H1 (cell line): ENCODE measurements around the gene CABCOCO1. TPM values are rescaled to one million over a fixed set of nuclear protein-coding genes. Genes with fewer than 3 reads are reported as not detected.

Experiments used
- CTCF ChIA-PET: fragments of 300-600 bp; sonication (Branson Sonifier 250); formaldehyde crosslinking; loops from one replicate; lab custom pipeline; 2021; ENCODE audit not compliant: partially characterized antibody; lab: Charles Lee
- POLR2A ChIA-PET: fragments of 300-600 bp; sonication (Branson Sonifier 250); formaldehyde crosslinking; loops from one replicate; lab custom pipeline; 2021; ENCODE audit warnings: inconsistent platforms; ENCODE audit not compliant: partially characterized antibody; lab: Charles Lee
- DNase-seq, 2 experiments: peaks; one replicate each; pipeline versions ENCODE4 v3.0.0 to v3.0.0-alpha.2; 2010 to 2022; ENCODE audit warnings: low spot score in 2 of 2, low read depth in 1 of 2, mixed read lengths in 1 of 2
- FAIRE-seq: peaks from 2 replicates; lab custom pipeline; 2011; peaks lifted over from hg19 to GRCh38; lab: Jason Lieb, UNC
- H2AFZ ChIP-seq: 2 replicates; pipeline ENCODE4 v1.8.1; 2012; ENCODE audit warnings: low read length, inconsistent platforms
- H2AK5ac ChIP-seq: 2 replicates; pipeline ENCODE4 v1.6.1; 2013; ENCODE audit warnings: low read depth, low read length
- H2BK120ac ChIP-seq: replicated peaks from 2 replicates; pipeline ENCODE3; 2013; ENCODE audit warnings: low read depth, low read length, inconsistent platforms
- H2BK12ac ChIP-seq: 2 replicates; pipeline ENCODE4 v1.6.1; 2013; ENCODE audit warnings: low read depth, low read length
- H2BK15ac ChIP-seq: 2 replicates; pipeline ENCODE4 v1.6.1; 2013; ENCODE audit warnings: low read length
- H2BK20ac ChIP-seq: 2 replicates; pipeline ENCODE4 v1.6.1; 2013; ENCODE audit warnings: low read length
- H2BK5ac ChIP-seq: 2 replicates; pipeline ENCODE4 v1.6.1; 2013; ENCODE audit warnings: low read depth, low read length
- H3K14ac ChIP-seq: 2 replicates; pipeline ENCODE4 v1.6.1; 2013; ENCODE audit warnings: inconsistent platforms; ENCODE audit not compliant: insufficient read length
- H3K18ac ChIP-seq: 2 replicates; pipeline ENCODE4 v1.6.1; 2013; ENCODE audit warnings: low read length; ENCODE audit errors: extremely low read depth
- H3K23ac ChIP-seq: 2 replicates; pipeline ENCODE4 v1.6.1; 2013; ENCODE audit warnings: inconsistent platforms; ENCODE audit not compliant: insufficient read length
- H3K23me2 ChIP-seq: 2 replicates; pipeline ENCODE4 v1.6.1; 2013; ENCODE audit warnings: low read depth, low read length
- H3K27ac ChIP-seq: 2 replicates; pipeline ENCODE4 v1.6.1; 2011; ENCODE audit warnings: low read depth, low read length, inconsistent platforms
- H3K27me3 ChIP-seq, 4 experiments: replicated peaks in 1 of 4; 1 replicate in 1 of 4; 2 replicates in 3 of 4; pipeline versions ENCODE4 v1.6.1 to v1.8.1; 2011 to 2013; ENCODE audit warnings: low read length in 3 of 4, mild to moderate bottlenecking in 3 of 4, inconsistent platforms in 2 of 4, mixed read lengths in 2 of 4, moderate library complexity in 1 of 4; ENCODE audit not compliant: control insufficient read depth in 3 of 4, insufficient read depth in 3 of 4; ENCODE audit errors: extremely low read depth in 1 of 4
- H3K36me3 ChIP-seq, 4 experiments: 2 replicates each; pipeline versions ENCODE4 v1.6.1 to v1.8.1; 2011 to 2013; ENCODE audit warnings: mild to moderate bottlenecking in 4 of 4, low read length in 3 of 4, moderate library complexity in 2 of 4, control low read depth in 1 of 4, inconsistent platforms in 1 of 4; ENCODE audit not compliant: insufficient read depth in 4 of 4, control insufficient read depth in 2 of 4
- H3K4ac ChIP-seq: replicated peaks from 2 replicates; pipeline ENCODE3; 2013; ENCODE audit warnings: low read length, low read depth, mixed read lengths, inconsistent platforms; ENCODE audit not compliant: insufficient read length
- H3K4me1 ChIP-seq, 4 experiments: replicated peaks in 1 of 4; 1 replicate in 1 of 4; 2 replicates in 3 of 4; pipeline versions ENCODE4 v1.6.1 to v1.8.1; 2011 to 2013; ENCODE audit warnings: low read length in 3 of 4, inconsistent platforms in 2 of 4, mixed read lengths in 1 of 4; ENCODE audit not compliant: insufficient read depth in 4 of 4, control insufficient read depth in 3 of 4
- H3K4me2 ChIP-seq, 2 experiments: 2 replicates each; pipeline versions ENCODE4 v1.6.1 to v1.8.1; 2011 to 2013; ENCODE audit warnings: low read depth in 2 of 2, low read length in 2 of 2, control low read depth in 1 of 2, inconsistent platforms in 1 of 2, mild to moderate bottlenecking in 1 of 2; ENCODE audit not compliant: insufficient read depth in 1 of 2
- H3K4me3 ChIP-seq, 4 experiments: fragments of 200-600, 300-600 bp in 1 of 4; sonication (generic), shearing (Covaris generic), sonication (Bioruptor Twin) in 1 of 4; 2 replicates each; pipeline versions ENCODE4 v1.5.1 to v1.8.1; 2011 to 2016; ENCODE audit warnings: low read length in 4 of 4, low read depth in 3 of 4, control low read depth in 2 of 4, inconsistent platforms in 2 of 4, mild to moderate bottlenecking in 2 of 4, mixed read lengths in 1 of 4, moderate library complexity in 1 of 4; ENCODE audit not compliant: insufficient read depth in 2 of 4; ENCODE audit errors: extremely low read depth in 1 of 4
- H3K56ac ChIP-seq: replicated peaks from 2 replicates; pipeline ENCODE3; 2013; ENCODE audit warnings: low read depth, mild to moderate bottlenecking, mixed read lengths, low read length, inconsistent platforms; ENCODE audit not compliant: insufficient read length
- H3K79me1 ChIP-seq: 2 replicates; pipeline ENCODE4 v1.6.1; 2013; ENCODE audit warnings: low read depth, low read length, control low read depth
- H3K79me2 ChIP-seq, 2 experiments: 2 replicates each; pipeline versions ENCODE4 v1.6.1 to v1.8.1; 2012 to 2013; ENCODE audit warnings: low read length in 2 of 2, mild to moderate bottlenecking in 2 of 2, inconsistent platforms in 1 of 2; ENCODE audit not compliant: insufficient read depth in 2 of 2, control insufficient read depth in 1 of 2
- H3K9ac ChIP-seq, 4 experiments: replicated peaks in 1 of 4; 1 replicate in 1 of 4; 2 replicates in 3 of 4; pipeline versions ENCODE4 v1.6.1 to v1.8.1; 2011 to 2013; ENCODE audit warnings: low read depth in 3 of 4, low read length in 3 of 4, control low read depth in 2 of 4, mild to moderate bottlenecking in 2 of 4, moderate library complexity in 2 of 4, inconsistent platforms in 1 of 4; ENCODE audit errors: extremely low read depth in 1 of 4
- H3K9me3 ChIP-seq, 2 experiments: 2 replicates each; pipeline versions ENCODE4 v1.6.1 to v1.8.1; 2012 to 2013; ENCODE audit warnings: mild to moderate bottlenecking in 2 of 2, moderate library complexity in 2 of 2, control low read depth in 1 of 2, inconsistent platforms in 1 of 2, low read depth in 1 of 2, low read length in 1 of 2, mixed read lengths in 1 of 2; ENCODE audit not compliant: insufficient read depth in 2 of 2
- H4K20me1 ChIP-seq, 2 experiments: replicated peaks in 1 of 2; 2 replicates each; pipeline versions ENCODE3 to v1.8.1; 2011 to 2013; ENCODE audit warnings: inconsistent platforms in 2 of 2, low read length in 2 of 2, mild to moderate bottlenecking in 1 of 2; ENCODE audit not compliant: insufficient read depth in 2 of 2, control insufficient read depth in 1 of 2
- H4K5ac ChIP-seq: 2 replicates; pipeline ENCODE4 v1.6.1; 2013; ENCODE audit warnings: low read length, low read depth, mixed read lengths, inconsistent platforms; ENCODE audit not compliant: insufficient read length
- H4K8ac ChIP-seq: 2 replicates; pipeline ENCODE4 v1.8.0; 2013; ENCODE audit warnings: mild to moderate bottlenecking, moderate library complexity, low read length, inconsistent platforms; ENCODE audit not compliant: insufficient read depth; ENCODE audit errors: extremely low read depth
- H4K91ac ChIP-seq: replicated peaks from 2 replicates; pipeline ENCODE3; 2013; ENCODE audit warnings: low read length, mixed read lengths, inconsistent platforms; ENCODE audit not compliant: insufficient read length
- ATF3 ChIP-seq: IDR thresholded peaks from 2 replicates; pipeline ENCODE4 v1.6.1; 2011; ENCODE audit warnings: low read depth, mild to moderate bottlenecking, low read length; ENCODE audit not compliant: insufficient read depth
- CBX5 ChIP-seq: fragments of 300-800, 300-1000 bp; sonication (generic); IDR thresholded peaks from 2 replicates; pipeline ENCODE4 v1.7.1; 2016; ENCODE audit warnings: antibody characterized with exemption, low read length, low read depth
- CHD1 ChIP-seq: IDR thresholded peaks from 2 replicates; pipeline ENCODE4 v1.6.1; 2012; ENCODE audit warnings: low read depth, low read length, improper control_type of control experiment
- CREB1 ChIP-seq: IDR thresholded peaks from 2 replicates; pipeline ENCODE4 v1.6.1; 2012; ENCODE audit warnings: inconsistent platforms
- E2F6 ChIP-seq: IDR thresholded peaks from 2 replicates; pipeline ENCODE4 v1.6.1; 2012; ENCODE audit warnings: inconsistent platforms
- FOSL1 ChIP-seq: IDR thresholded peaks from 2 replicates; pipeline ENCODE4 v1.6.1; 2011; ENCODE audit warnings: mild to moderate bottlenecking, low read depth, low read length, moderate library complexity; ENCODE audit not compliant: insufficient read depth
- JUND ChIP-seq: IDR thresholded peaks from 2 replicates; pipeline ENCODE4 v1.6.1; 2011; ENCODE audit warnings: mild to moderate bottlenecking, improper control_type of control experiment, low read length
- KDM5A ChIP-seq: fragments of 200-600 bp; IDR thresholded peaks from 2 replicates; pipeline ENCODE4 v1.7.1; 2012; ENCODE audit warnings: mild to moderate bottlenecking, low read length, inconsistent platforms, mixed read lengths
- NRF1 ChIP-seq: IDR thresholded peaks from 2 replicates; pipeline ENCODE4 v1.6.1; 2011; ENCODE audit warnings: mild to moderate bottlenecking, low read depth, low read length, improper control_type of control experiment
- PHF8 ChIP-seq: fragments of 200-600 bp; sonication (generic); conservative IDR thresholded peaks from 2 replicates; pipeline ENCODE4 v1.7.1; 2012; ENCODE audit warnings: low read depth, mild to moderate bottlenecking, inconsistent platforms, low read length, moderate library complexity
- RAD21 ChIP-seq, 2 experiments: IDR thresholded peaks in 1 of 2; conservative IDR thresholded peaks in 1 of 2; 2 replicates each; pipeline ENCODE4 v1.6.1; 2011; ENCODE audit warnings: low read depth in 2 of 2, low read length in 2 of 2, improper control_type of control experiment in 1 of 2, inconsistent platforms in 1 of 2, mild to moderate bottlenecking in 1 of 2, moderate library complexity in 1 of 2
- SP1 ChIP-seq: IDR thresholded peaks from 2 replicates; pipeline ENCODE4 v1.6.1; 2011; ENCODE audit warnings: low read depth, low read length
- WGBS, 2 experiments: shearing (Covaris generic) in 1 of 2; methylation state at CpG; one replicate each; pipeline versions ENCODE4 v1.1.6 to v1.1.7; 2013 to 2015; ENCODE audit warnings: low lambda C conversion rate in 2 of 2, mixed read lengths in 2 of 2, inconsistent platforms in 1 of 2, low coverage in 1 of 2, missing lambda C conversion rate in 1 of 2; ENCODE audit not compliant: insufficient replicate concordance in 2 of 2, insufficient coverage in 1 of 2, insufficient read length in 1 of 2; ENCODE audit errors: extremely low coverage in 1 of 2, missing lambda C conversion rate in 1 of 2; 5-methylcytosine and 5-hydroxymethylcytosine counted together
- polyA plus RNA-seq, 7 experiments: library from polyadenylated mRNA; depleted of rRNA in 3 of 7; stranded (reverse) in 5 of 7; unstranded in 2 of 7; fragments of >200 nt in 5 of 7; fragments of 200-250 nt in 2 of 7; gene quantifications; 1 replicate in 5 of 7; 2 replicates in 1 of 7; 4 replicates in 1 of 7; pipeline versions ENCODE4 v1.2.1 to v1.2.3, GENCODE V29; 2011 to 2013; ENCODE audit warnings: missing spikeins in 2 of 7, mixed read lengths in 2 of 7
- total RNA-seq: library from RNA; stranded (reverse); fragmentation: NEBNext Ultra II Directional; extraction: Animal tissue kit (Norgen Biotek cat#: 25700); gene quantifications from 2 replicates; pipeline ENCODE4 v1.2.1, GENCODE V29; 2021

Gene CABCOCO1
- total and polyA plus RNA-seq, 2 of the 8 experiments (the other 6 are each of a cell fraction or from before 2014, with no cell fraction given) = not detected

- Histone ChIP-seq H3K23ac (no peak overlapping the region), H2BK5ac (no peak overlapping the region), H3K4me1 (no peaks in the 10 kb centered on the region), H3K56ac (no peak overlapping the region), H3K23me2 (no peaks in the 10 kb centered on the region; the same call in 1 of the 2 replicates), H3K27ac (no peak overlapping the region), H3K4me2 (no peak overlapping the region), H2BK120ac (no peak overlapping the region), H3K4ac (no peak overlapping the region), H2BK15ac (no peak overlapping the region), H3K27me3 (no peaks in the 10 kb centered on the region), H2AK5ac (no peak overlapping the region), H3K14ac (no peak overlapping the region), H3K4me3 (no peak overlapping the region), H4K8ac (no peak overlapping the region), H3K79me1 (no peaks in the 10 kb centered on the region), H3K18ac (no peak overlapping the region), H4K91ac (no peak overlapping the region), H3K9me3 (no peaks in the 10 kb centered on the region), H4K20me1 (no peaks in the 10 kb centered on the region), H2AFZ (no peak overlapping the region), H2BK12ac (no peak overlapping the region), H4K5ac (no peak overlapping the region), H2BK20ac (no peak overlapping the region), H3K79me2 (no peaks in the 10 kb centered on the region), H3K9ac (no peak overlapping the region), H3K36me3 (no peaks in the 10 kb centered on the region)
- CTCF ChIA-PET = interaction anchor here (0.7 to 9.2 kb wide), 13 partner anchors 9 to 917 kb away, joined by 3 to 49 read pairs (median 4); no protein-coding TSS in a partner anchor
- 91% methylated on average over 4 of the region's 4 CpGs; no CpG with 5 or more reads in 1 of the 2 experiments for WGBS, 2 experiments
- no peak for FAIRE-seq
- DNase-seq = no peak
- POLR2A ChIA-PET = interaction anchor here (0.6 kb wide), 1 partner anchor 174 kb away, joined by 3 read pairs; no protein-coding TSS in a partner anchor
- no peak for TF ChIP-seq FOSL1
- no peak for TF ChIP-seq CBX5
- TF ChIP-seq SP1 = no peak
- no peak for TF ChIP-seq RAD21 (IDR thresholded peaks at IDR 0.05 in 1 of 2, conservative IDR thresholded peaks at IDR 0.05 in 1 of 2; ENCODE audit: low read depth in 2 of 2, low read length in 2 of 2)
- no peak for TF ChIP-seq NRF1
- TF ChIP-seq ATF3 = no peak
- TF ChIP-seq E2F6 = no peak
- TF ChIP-seq KDM5A = no peak
- TF ChIP-seq CHD1 = no peak
- no peak for TF ChIP-seq PHF8
- no peak for TF ChIP-seq JUND
- TF ChIP-seq CREB1 = no peak
Measured at GRCh38 chr10:61732629-61733278, 70.0 kb downstream of the CABCOCO1 start.
